A549 (cell line): ENCODE results near the gene PTPN23. TPM values are rescaled to one million over a fixed set of nuclear protein-coding genes. Genes with fewer than 3 reads are reported as not detected.
"Not testable (repeated sequence)": the region's sequence is repeated elsewhere in the genome, so short reads cannot be mapped to it uniquely, and the experiment has no call there.

Source experiments
- ATAC-seq, 2 experiments: fragments of 200-7000 bp in 1 of 2; fragments of >200 bp in 1 of 2; cut with Nextera tagmentation in 1 of 2; cut with Tn5 transposase in 1 of 2; 3 replicates each; pipeline versions ENCODE4 v1.8.0 to v1.9.1; 2018 to 2020; ENCODE audit warnings: mild to moderate bottlenecking in 1 of 2, moderate library complexity in 1 of 2
- CTCF ChIA-PET: fragments of 300-600 bp; sonication (Branson Sonifier 250); formaldehyde crosslinking; extraction: SDS; loops from one replicate; lab custom pipeline; 2021; ENCODE audit warnings: antibody characterized with exemption, inconsistent platforms; lab: Yijun Ruan, JAX
- POLR2A ChIA-PET: fragments of 350-600 bp; formaldehyde crosslinking; extraction: SDS; loops from one replicate; lab custom pipeline; 2021; ENCODE audit warnings: antibody characterized with exemption, inconsistent platforms; lab: Yijun Ruan, JAX
- DNase-seq, 2 experiments: peaks; one replicate each; pipeline versions ENCODE4 v3.0.0 to v3.0.0-alpha.2; 2011 to 2016; ENCODE audit warnings: low read depth in 1 of 2, low spot score in 1 of 2
- FAIRE-seq: peaks from 2 replicates; lab custom pipeline; 2011; peaks lifted over from hg19 to GRCh38; lab: Jason Lieb, UNC
- H3K27ac ChIP-seq, 2 experiments: fragments of >200 bp; sonication (Bioruptor Twin); formaldehyde crosslinking; 3 replicates each; pipeline ENCODE4 v1.5.1; 2016 to 2017
- H3K4me1 ChIP-seq: fragments of >200 bp; sonication (Bioruptor Twin); formaldehyde crosslinking; 3 replicates; pipeline ENCODE4 v1.6.1; 2016
- H3K4me2 ChIP-seq: fragments of >200 bp; sonication (Bioruptor Twin); formaldehyde crosslinking; 3 replicates; pipeline ENCODE4 v1.6.1; 2016
- H3K4me3 ChIP-seq: fragments of >200 bp; sonication (Bioruptor Twin); formaldehyde crosslinking; 3 replicates; pipeline ENCODE4 v1.5.1; 2016
- H3K9me3 ChIP-seq: fragments of >200 bp; sonication (Bioruptor Twin); formaldehyde crosslinking; 3 replicates; pipeline ENCODE4 v1.6.1; 2016
- CBX2 ChIP-seq: fragments of 200-600 bp; sonication (generic); IDR thresholded peaks from 2 replicates; pipeline ENCODE4 v1.6.1; 2016; ENCODE audit warnings: low read depth, mild to moderate bottlenecking, borderline replicate concordance
- CBX8 ChIP-seq: fragments of 200-600 bp; sonication (generic); IDR thresholded peaks from 2 replicates; pipeline ENCODE4 v1.6.1; 2016
- CHD2 ChIP-seq: fragments of 150-350 bp; IDR thresholded peaks from 2 replicates; pipeline ENCODE4 v1.6.1; 2014; ENCODE audit warnings: low read length; ENCODE audit not compliant: partially characterized antibody
- CHD4 ChIP-seq: fragments of 200-600 bp; sonication (generic); IDR thresholded peaks from 2 replicates; pipeline ENCODE4 v1.6.1; 2016; ENCODE audit warnings: antibody characterized with exemption, mild to moderate bottlenecking, borderline replicate concordance
- E2F6 ChIP-seq: IDR thresholded peaks from 2 replicates; pipeline ENCODE4 v1.6.1; 2012; ENCODE audit warnings: low read depth, borderline replicate concordance
- EHF ChIP-seq: fragments of 250-450 bp; sonication (Bioruptor Pico); IDR thresholded peaks from 2 replicates; pipeline ENCODE4 v1.5.0; 2020; ENCODE audit warnings: mild to moderate bottlenecking
- EP300 ChIP-seq, 2 experiments: fragments of >200 bp; sonication (Bioruptor Twin); formaldehyde crosslinking; IDR thresholded peaks; 2 replicates in 1 of 2; 3 replicates in 1 of 2; pipeline ENCODE4 v1.6.1; 2016 to 2017
- ESRRA ChIP-seq: fragments of 150-350 bp; IDR thresholded peaks from 2 replicates; pipeline ENCODE4 v1.6.1; 2014; ENCODE audit warnings: mild to moderate bottlenecking, low read length, borderline replicate concordance
- FOSB ChIP-seq: fragments of 250-450 bp; sonication (Bioruptor Pico); IDR thresholded peaks from 2 replicates; pipeline ENCODE4 v1.5.0; 2020; ENCODE audit warnings: mild to moderate bottlenecking, moderate library complexity
- FOSL2 ChIP-seq, 2 experiments: fragments of 450-650 bp in 1 of 2; fragments of >200 bp in 1 of 2; sonication (Bioruptor Twin) in 1 of 2; formaldehyde crosslinking; IDR thresholded peaks; 2 replicates each; pipeline versions ENCODE4 v1.5.0 to v1.6.1; 2016 to 2020; ENCODE audit warnings: mild to moderate bottlenecking in 1 of 2, moderate library complexity in 1 of 2
- FOXS1 ChIP-seq: fragments of 250-450 bp; sonication (Bioruptor Pico); IDR thresholded peaks from 2 replicates; pipeline ENCODE4 v1.5.0; 2020; ENCODE audit warnings: mild to moderate bottlenecking, moderate library complexity
- HEYL ChIP-seq: fragments of 250-450 bp; sonication (Bioruptor Pico); IDR thresholded peaks from 2 replicates; pipeline ENCODE4 v1.8.0; 2021; ENCODE audit warnings: mild to moderate bottlenecking, moderate library complexity
- HOXA7 ChIP-seq: fragments of 250-450 bp; sonication (Bioruptor Pico); IDR thresholded peaks from 2 replicates; pipeline ENCODE4 v1.5.0; 2020; ENCODE audit warnings: mild to moderate bottlenecking, moderate library complexity
- HOXB5 ChIP-seq: fragments of 250-450 bp; sonication (Bioruptor Pico); IDR thresholded peaks from 2 replicates; pipeline ENCODE4 v1.5.0; 2020; ENCODE audit warnings: mild to moderate bottlenecking, moderate library complexity
- MAFK ChIP-seq: fragments of 450-650 bp; IDR thresholded peaks from 2 replicates; pipeline ENCODE4 v1.6.1; 2014; ENCODE audit not compliant: partially characterized antibody
- MYC ChIP-seq: IDR thresholded peaks from 2 replicates; pipeline ENCODE4 v1.6.1; 2012; ENCODE audit warnings: mild to moderate bottlenecking, inconsistent platforms, low read length, improper control_type of control experiment, borderline replicate concordance
- NFE2L2 ChIP-seq: fragments of 150-350 bp; conservative IDR thresholded peaks from 2 replicates; pipeline ENCODE4 v1.6.1; 2014; ENCODE audit warnings: low read length
- PHF8 ChIP-seq: fragments of 200-600 bp; sonication (generic); IDR thresholded peaks from 2 replicates; pipeline ENCODE4 v1.6.1; 2016; ENCODE audit warnings: low read depth, mild to moderate bottlenecking, antibody characterized with exemption, moderate library complexity, borderline replicate concordance
- POLR2A ChIP-seq: IDR thresholded peaks from 2 replicates; pipeline ENCODE4 v1.6.1; 2012; ENCODE audit warnings: mild to moderate bottlenecking, low read length
- POLR2AphosphoS2 ChIP-seq: conservative IDR thresholded peaks from 2 replicates; pipeline ENCODE4 v1.6.1; 2012; ENCODE audit warnings: low read length, improper control_type of control experiment, inconsistent platforms
- RCOR1 ChIP-seq: fragments of 150-350 bp; IDR thresholded peaks from 2 replicates; pipeline ENCODE4 v1.6.1; 2014; ENCODE audit warnings: antibody characterized with exemption, low read length, low read depth
- SMC3 ChIP-seq: fragments of >200 bp; sonication (Bioruptor Twin); formaldehyde crosslinking; IDR thresholded peaks from 3 replicates; pipeline ENCODE4 v1.6.1; 2018; ENCODE audit warnings: inconsistent platforms
- SREBF2 ChIP-seq: fragments of 450-650 bp; IDR thresholded peaks from 2 replicates; pipeline ENCODE4 v1.6.1; 2014; ENCODE audit warnings: mild to moderate bottlenecking, moderate library complexity
- TP53 ChIP-seq: fragments of 250-450 bp; sonication (Bioruptor Pico); IDR thresholded peaks from 2 replicates; pipeline ENCODE4 v1.5.0; 2021; ENCODE audit warnings: mild to moderate bottlenecking, moderate library complexity
- ZC3H11A ChIP-seq: fragments of 450-650 bp; IDR thresholded peaks from 2 replicates; pipeline ENCODE4 v1.6.1; 2014; ENCODE audit warnings: antibody characterized with exemption, mild to moderate bottlenecking
- ZSCAN20 ChIP-seq: fragments of 250-450 bp; sonication (Bioruptor Pico); IDR thresholded peaks from 2 replicates; pipeline ENCODE4 v1.8.0; 2022; ENCODE audit warnings: mild to moderate bottlenecking, moderate library complexity
- WGBS: methylation state at CpG from one replicate; pipeline ENCODE4 v1.1.6; 2017; ENCODE audit errors: missing lambda C conversion rate; 5-methylcytosine and 5-hydroxymethylcytosine counted together
- polyA plus RNA-seq, 4 experiments: library from polyadenylated mRNA; depleted of rRNA in 3 of 4; stranded (reverse); fragments of >200 nt; fragmentation: RNase III in 1 of 4; extraction: RNeasy Plus Mini Kit Qiagen cat#74134 plus additional on column Dnase treatment in 1 of 4; gene quantifications; 2 replicates in 3 of 4; 3 replicates in 1 of 4; pipeline ENCODE4 v1.2.3, GENCODE V29; 2011 to 2017
- TF ChIP-seq, protein P1 (sequence below): fragments of >200 bp; sonication (Bioruptor Twin); formaldehyde crosslinking; IDR thresholded peaks from 3 replicates; pipeline ENCODE4 v1.5.1; 2016
- TF ChIP-seq, protein P2 (sequence below): fragments of 250-450 bp; sonication (Bioruptor Pico); IDR thresholded peaks from 2 replicates; pipeline ENCODE4 v1.5.0; 2021; ENCODE audit warnings: mild to moderate bottlenecking, moderate library complexity, borderline replicate concordance

The PTPN23 gene
- polyA plus RNA-seq, 2 of the 4 experiments (the other 2 are of a cell fraction), result 1.5 to 16.8 TPM

DNA sequence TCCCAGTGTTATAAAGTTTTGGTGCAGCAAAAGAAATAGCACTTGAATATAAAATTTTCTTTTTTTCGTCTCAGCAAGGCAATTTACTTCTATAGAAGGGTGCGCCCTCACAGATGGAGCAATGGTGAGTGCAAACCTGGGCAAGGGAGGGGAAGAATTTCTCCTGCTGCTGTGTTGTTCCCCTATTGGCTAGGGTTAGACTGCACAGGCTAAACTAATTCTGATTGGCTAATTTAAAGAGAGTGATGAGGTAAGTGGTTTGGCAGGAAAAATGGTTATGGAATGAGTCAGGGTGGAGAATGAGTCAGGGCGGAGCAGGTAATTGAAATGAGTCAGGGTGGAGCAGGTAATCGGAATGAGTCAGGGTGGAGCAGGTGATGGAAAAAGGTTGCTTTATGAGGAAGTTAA, 20.7 kb upstream of the PTPN23 start:
- 56% methylated on average over 4 of the region's 4 CpGs for WGBS
- CTCF ChIA-PET, POLR2A ChIA-PET: not testable (repeated sequence)

GRCh38 chr3:47362701-47363100, 18.1 kb upstream of the PTPN23 start:
- Histone ChIP-seq H3K27ac (no peak overlapping the region), H3K4me3 (no peak overlapping the region), H3K4me2 (no peak overlapping the region), H3K9me3 (peaks cover 7% of the 10 kb centered on the region; the same call in 1 of the 3 replicates), H3K4me1 (no peaks in the 10 kb centered on the region)
- FAIRE-seq (no peak), ATAC-seq (no peak), DNase-seq (no peak)
- 85% methylated on average over 5 of the region's 5 CpGs for WGBS
- ChIA-PET POLR2A (no interaction called here), CTCF (interaction anchor here (0.9 kb wide), 1 partner anchor 9 kb away, joined by 3 read pairs; no protein-coding TSS in a partner anchor)
- no peak for TF ChIP-seq RCOR1
- TF ChIP-seq POLR2A, result no peak
- no peak for TF ChIP-seq SMC3
- no peak for TF ChIP-seq NFE2L2
- no peak for TF ChIP-seq HOXB5 (CRISPR knock-in tag)
- TF ChIP-seq, protein P1, sequence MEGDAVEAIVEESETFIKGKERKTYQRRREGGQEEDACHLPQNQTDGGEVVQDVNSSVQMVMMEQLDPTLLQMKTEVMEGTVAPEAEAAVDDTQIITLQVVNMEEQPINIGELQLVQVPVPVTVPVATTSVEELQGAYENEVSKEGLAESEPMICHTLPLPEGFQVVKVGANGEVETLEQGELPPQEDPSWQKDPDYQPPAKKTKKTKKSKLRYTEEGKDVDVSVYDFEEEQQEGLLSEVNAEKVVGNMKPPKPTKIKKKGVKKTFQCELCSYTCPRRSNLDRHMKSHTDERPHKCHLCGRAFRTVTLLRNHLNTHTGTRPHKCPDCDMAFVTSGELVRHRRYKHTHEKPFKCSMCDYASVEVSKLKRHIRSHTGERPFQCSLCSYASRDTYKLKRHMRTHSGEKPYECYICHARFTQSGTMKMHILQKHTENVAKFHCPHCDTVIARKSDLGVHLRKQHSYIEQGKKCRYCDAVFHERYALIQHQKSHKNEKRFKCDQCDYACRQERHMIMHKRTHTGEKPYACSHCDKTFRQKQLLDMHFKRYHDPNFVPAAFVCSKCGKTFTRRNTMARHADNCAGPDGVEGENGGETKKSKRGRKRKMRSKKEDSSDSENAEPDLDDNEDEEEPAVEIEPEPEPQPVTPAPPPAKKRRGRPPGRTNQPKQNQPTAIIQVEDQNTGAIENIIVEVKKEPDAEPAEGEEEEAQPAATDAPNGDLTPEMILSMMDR, result no peak
- no peak for TF ChIP-seq ZSCAN20
- no peak for TF ChIP-seq FOSB (CRISPR knock-in tag)
- TF ChIP-seq CHD2, result no peak
- TF ChIP-seq ZC3H11A, result no peak
- no peak for TF ChIP-seq POLR2AphosphoS2
- TF ChIP-seq E2F6, result no peak
- no peak for TF ChIP-seq HOXA7 (CRISPR knock-in tag)
- TF ChIP-seq CBX2, result no peak
- no peak for TF ChIP-seq EHF (CRISPR knock-in tag)
- TF ChIP-seq PHF8, result no peak

More for the DNA sequence above, 20.7 kb upstream of the PTPN23 start:
- not testable (repeated sequence) for H3K4me3 ChIP-seq; H3K4me1 ChIP-seq; H3K27ac ChIP-seq; H3K9me3 ChIP-seq; H3K4me2 ChIP-seq; FAIRE-seq; ATAC-seq; TF ChIP-seq FOSL2 (IDR thresholded peaks at IDR 0.05)
- peak; percentile 58; the same call in 1 of the 2 replicates for TF ChIP-seq FOSL2 (CRISPR knock-in tag; IDR thresholded peaks at IDR 0.05)
- peak in 1 of 2 experiments; percentile 42 for DNase-seq

DNA sequence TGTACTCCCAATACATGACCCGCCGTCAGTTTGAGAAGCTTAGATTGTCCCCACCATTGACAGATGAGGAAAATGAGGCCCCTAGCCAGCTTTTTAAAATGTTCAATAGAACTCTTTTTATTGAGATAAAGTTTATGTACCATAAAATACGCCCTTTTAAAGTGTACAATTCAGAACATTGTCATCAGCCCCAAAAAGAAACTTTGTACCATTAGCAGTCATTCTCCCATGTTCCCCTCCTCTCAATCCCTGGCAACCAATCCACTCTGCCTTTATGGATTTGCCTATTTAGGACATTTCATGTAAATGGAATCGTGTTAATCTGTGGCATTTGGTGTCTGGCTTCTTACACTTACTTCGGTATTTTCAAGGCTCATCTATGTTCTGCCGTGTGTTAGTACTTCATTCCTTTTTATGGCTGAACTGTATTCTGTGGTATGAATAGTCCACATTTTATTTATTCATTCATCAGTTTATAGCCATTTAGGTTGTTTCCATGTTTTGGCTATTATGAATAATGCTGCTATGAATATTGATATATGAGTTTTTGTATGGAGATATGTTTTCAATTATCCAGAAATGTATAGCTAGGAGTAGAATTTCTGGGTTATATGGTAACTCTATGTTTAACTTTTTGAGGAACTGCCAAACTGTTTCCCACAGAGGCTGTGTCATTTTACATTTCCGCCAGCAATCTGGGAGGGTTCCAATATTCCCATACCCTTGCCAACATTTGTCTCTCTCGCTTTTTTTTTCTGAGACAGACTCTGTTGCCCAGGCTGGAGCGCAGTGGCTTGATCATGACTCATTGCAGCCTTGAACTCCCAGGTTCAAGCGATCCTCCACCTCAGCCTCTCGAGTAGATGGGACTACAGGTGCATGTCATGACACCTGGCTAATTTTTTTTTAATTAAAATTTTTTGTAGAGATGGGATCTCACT, 15.3 kb upstream of the PTPN23 start:
- H3K4me2 ChIP-seq, result no peak overlapping the region
- no peak overlapping the region for H3K4me3 ChIP-seq
- ChIA-PET POLR2A (no interaction called here), CTCF (no interaction called here)
- 71% methylated on average over 11 of the region's 11 CpGs for WGBS
- H3K4me1 ChIP-seq, result no peaks in the 10 kb centered on the region
- no peak for DNase-seq
- no peak overlapping the region for H3K27ac ChIP-seq
- no peak for FAIRE-seq
- ATAC-seq, result no peak
- H3K9me3 ChIP-seq, result no peaks in the 10 kb centered on the region
- TF ChIP-seq EP300 (IDR thresholded peaks at IDR 0.05) (no peak), MYC (no peak), HEYL (no peak), TP53 (CRISPR knock-in tag) (no peak), CHD4 (no peak), SREBF2 (no peak), HOXA7 (CRISPR knock-in tag) (no peak), ZC3H11A (no peak), ESRRA (no peak), RCOR1 (no peak), HOXB5 (CRISPR knock-in tag) (no peak), CBX8 (no peak), FOXS1 (no peak), MAFK (no peak)
- TF ChIP-seq, protein P2, sequence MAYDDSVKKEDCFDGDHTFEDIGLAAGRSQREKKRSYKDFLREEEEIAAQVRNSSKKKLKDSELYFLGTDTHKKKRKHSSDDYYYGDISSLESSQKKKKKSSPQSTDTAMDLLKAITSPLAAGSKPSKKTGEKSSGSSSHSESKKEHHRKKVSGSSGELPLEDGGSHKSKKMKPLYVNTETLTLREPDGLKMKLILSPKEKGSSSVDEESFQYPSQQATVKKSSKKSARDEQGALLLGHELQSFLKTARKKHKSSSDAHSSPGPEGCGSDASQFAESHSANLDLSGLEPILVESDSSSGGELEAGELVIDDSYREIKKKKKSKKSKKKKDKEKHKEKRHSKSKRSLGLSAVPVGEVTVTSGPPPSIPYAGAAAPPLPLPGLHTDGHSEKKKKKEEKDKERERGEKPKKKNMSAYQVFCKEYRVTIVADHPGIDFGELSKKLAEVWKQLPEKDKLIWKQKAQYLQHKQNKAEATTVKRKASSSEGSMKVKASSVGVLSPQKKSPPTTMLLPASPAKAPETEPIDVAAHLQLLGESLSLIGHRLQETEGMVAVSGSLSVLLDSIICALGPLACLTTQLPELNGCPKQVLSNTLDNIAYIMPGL (CRISPR knock-in tag), result no peak
